Measurements from ENCODE around the gene KLHDC7A. TPM values are rescaled to one million over a fixed set of nuclear protein-coding genes. Genes with fewer than 3 reads are reported as not detected.
A peak's percentile ranks its signal among the peaks of the same experiment; 100 is the strongest.

Gene KLHDC7A
- not detected for total RNA-seq (2013)
- polyA plus RNA-seq (not detected), polyA minus RNA-seq (not detected in 2 replicates), total RNA-seq (0 to 0.35 (median 0) reads per million in 11 experiments)

DNA sequence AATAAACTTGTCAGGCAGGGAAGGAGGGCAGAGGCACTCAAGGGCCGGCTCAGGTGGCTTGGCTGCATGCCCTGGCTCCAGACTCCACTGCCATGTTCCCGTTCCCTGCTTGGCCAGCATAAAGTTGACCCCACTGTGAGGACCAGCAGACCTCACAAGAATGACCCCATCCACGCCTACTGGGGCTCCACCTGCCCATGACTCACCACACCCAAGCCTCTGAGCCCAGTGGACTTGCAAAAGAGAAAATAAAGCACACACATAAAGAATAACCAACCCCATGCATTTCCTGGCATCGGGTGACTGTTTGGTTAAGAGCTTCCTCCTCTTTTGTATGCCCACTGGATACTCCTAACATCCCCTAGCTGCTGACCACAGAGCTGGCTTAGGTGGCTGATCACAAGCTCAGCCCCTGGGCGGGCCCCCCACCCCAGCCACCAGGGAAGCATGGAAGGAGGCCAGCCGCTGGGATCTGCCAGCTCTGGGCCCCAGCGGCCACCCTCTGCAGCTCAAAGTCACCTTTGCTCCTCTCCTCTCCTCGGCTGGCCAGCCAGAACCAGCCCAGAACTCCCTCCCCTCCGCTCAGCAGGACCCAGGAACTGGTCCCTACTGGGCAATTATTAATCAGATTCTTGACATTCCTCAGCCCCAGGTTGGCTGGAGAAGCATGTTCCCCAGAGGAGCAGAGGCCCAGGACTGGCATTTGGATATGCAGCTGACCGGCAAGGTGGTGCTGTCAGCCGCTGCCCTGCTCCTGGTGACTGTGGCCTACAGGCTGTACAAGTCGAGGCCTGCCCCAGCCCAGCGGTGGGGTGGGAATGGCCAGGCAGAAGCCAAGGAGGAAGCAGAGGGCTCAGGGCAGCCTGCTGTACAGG is at the start of gene KLHDC7A:
Gene KLHDC7A (plus strand): TSS at position 616 of the 875 bp plus-strand sequence. CDS start 52 bp downstream, at position 668.
- TF ChIP-seq, protein P1, sequence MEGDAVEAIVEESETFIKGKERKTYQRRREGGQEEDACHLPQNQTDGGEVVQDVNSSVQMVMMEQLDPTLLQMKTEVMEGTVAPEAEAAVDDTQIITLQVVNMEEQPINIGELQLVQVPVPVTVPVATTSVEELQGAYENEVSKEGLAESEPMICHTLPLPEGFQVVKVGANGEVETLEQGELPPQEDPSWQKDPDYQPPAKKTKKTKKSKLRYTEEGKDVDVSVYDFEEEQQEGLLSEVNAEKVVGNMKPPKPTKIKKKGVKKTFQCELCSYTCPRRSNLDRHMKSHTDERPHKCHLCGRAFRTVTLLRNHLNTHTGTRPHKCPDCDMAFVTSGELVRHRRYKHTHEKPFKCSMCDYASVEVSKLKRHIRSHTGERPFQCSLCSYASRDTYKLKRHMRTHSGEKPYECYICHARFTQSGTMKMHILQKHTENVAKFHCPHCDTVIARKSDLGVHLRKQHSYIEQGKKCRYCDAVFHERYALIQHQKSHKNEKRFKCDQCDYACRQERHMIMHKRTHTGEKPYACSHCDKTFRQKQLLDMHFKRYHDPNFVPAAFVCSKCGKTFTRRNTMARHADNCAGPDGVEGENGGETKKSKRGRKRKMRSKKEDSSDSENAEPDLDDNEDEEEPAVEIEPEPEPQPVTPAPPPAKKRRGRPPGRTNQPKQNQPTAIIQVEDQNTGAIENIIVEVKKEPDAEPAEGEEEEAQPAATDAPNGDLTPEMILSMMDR (IDR thresholded peaks at IDR 0.05): no peak
- peaks cover 0 to 1% (median 1%) of the 10 kb centered on the region in 3 donors for H3K27me3 Mint-ChIP-seq (ENCODE audit: low read depth in 3 of 3)
- H3K4me3 ChIP-seq (replicated peaks in 1 of 3; ENCODE audit: low read depth in 2 of 3, low read length in 3 of 3): no peak within 1 kb of the TSS

DNA sequence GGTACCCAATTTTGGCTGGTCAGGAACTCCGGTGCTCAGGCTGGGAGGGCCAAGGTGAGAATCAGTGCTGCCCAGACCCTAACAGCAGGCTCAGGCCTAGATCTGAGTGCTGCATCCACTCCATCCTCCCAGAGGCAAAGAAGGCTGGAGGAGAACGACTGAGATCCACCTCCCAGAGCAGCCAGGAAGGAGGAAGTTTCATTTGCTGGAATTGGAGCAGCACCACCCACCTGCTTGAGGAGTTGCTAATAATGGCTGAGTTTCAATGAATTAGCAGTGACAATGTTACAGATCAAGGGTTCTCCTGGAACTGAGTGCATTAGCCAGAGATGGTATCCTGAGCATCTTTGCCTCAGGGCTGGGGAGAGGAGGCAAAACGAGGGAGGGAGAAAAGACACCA is 46.7 kb upstream of the KLHDC7A start:
- Histone ChIP-seq H3K27me3 (ENCODE audit: control insufficient read depth in 2 of 2, insufficient read depth in 2 of 2, low read length in 2 of 2) (peaks cover 0 to 2% of the 10 kb centered on the region in 2 donors), H3K4me1 (ENCODE audit: control insufficient read depth in 1 of 2, insufficient read depth in 2 of 2, low read length in 2 of 2) (no peaks in the 10 kb centered on the region), H3K9me3 (replicated peaks in 1 of 2; ENCODE audit: control insufficient read depth in 1 of 2, insufficient read depth in 1 of 2, low read length in 2 of 2) (peaks cover 5 to 13% of the 10 kb centered on the region in 2 donors), H3K27ac (ENCODE audit: low read depth in 1 of 2, low read length in 2 of 2) (no peak overlapping the region), H3K4me2 (replicated peaks; ENCODE audit: extremely low read depth, low read length, poor library complexity, severe bottlenecking) (no peak overlapping the region), H3K36me3 (replicated peaks in 1 of 2; ENCODE audit: control insufficient read depth in 1 of 2, insufficient read depth in 2 of 2, low read length in 2 of 2) (no peaks in the 10 kb centered on the region), H2AFZ (ENCODE audit: insufficient read depth, low read depth, low read length, poor library complexity, severe bottlenecking) (no peak overlapping the region), H3K79me2 (ENCODE audit: insufficient read depth, low read length) (no peaks in the 10 kb centered on the region), H3K9ac (ENCODE audit: insufficient read depth, low read length, poor library complexity, severe bottlenecking) (no peak overlapping the region), H3K4me3 (replicated peaks in 1 of 3; ENCODE audit: low read depth in 2 of 3, low read length in 3 of 3) (no peak overlapping the region), H4K20me1 (ENCODE audit: insufficient read depth, low read length) (no peaks in the 10 kb centered on the region)
- Mint-ChIP-seq H3K27ac (no peak overlapping the region), H3K27me3 (ENCODE audit: low read depth in 3 of 3) (peaks cover 2 to 10% (median 4%) of the 10 kb centered on the region in 3 donors), H3K4me3 (no peak overlapping the region), H3K4me1 (no peaks in the 10 kb centered on the region), H3K36me3 (no peaks in the 10 kb centered on the region), H3K9me3 (peaks cover 9 to 33% (median 19%) of the 10 kb centered on the region in 7 donors)
- TF ChIP-seq, protein P1 (IDR thresholded peaks at IDR 0.05): no peak
- 67% methylated on average over 2 of the region's 3 CpGs for WGBS (ENCODE audit: insufficient coverage)
- intact Hi-C loops (cut with micrococcal nuclease): no loop called here
- DNase-seq: no peak

More for the DNA sequence above, at the start of gene KLHDC7A:
- H3K4me1 Mint-ChIP-seq: no peaks in the 10 kb centered on the region
- H3K4me2 ChIP-seq (replicated peaks; ENCODE audit: extremely low read depth, low read length, poor library complexity, severe bottlenecking): no peak within 1 kb of the TSS
- no peaks in the 10 kb centered on the region for H4K20me1 ChIP-seq (ENCODE audit: insufficient read depth, low read length)
- H3K36me3 ChIP-seq (replicated peaks in 1 of 2; ENCODE audit: control insufficient read depth in 1 of 2, insufficient read depth in 2 of 2, low read length in 2 of 2): no peaks in the 10 kb centered on the region
- 59% methylated on average over 11 of the region's 13 CpGs for WGBS (ENCODE audit: insufficient coverage)
- H3K9ac ChIP-seq (ENCODE audit: insufficient read depth, low read length, poor library complexity, severe bottlenecking): no peak within 1 kb of the TSS
- no peaks in the 10 kb centered on the region for H3K79me2 ChIP-seq (ENCODE audit: insufficient read depth, low read length)
- peaks cover 0 to 4% of the 10 kb centered on the region in 2 donors for H3K27me3 ChIP-seq (ENCODE audit: control insufficient read depth in 2 of 2, insufficient read depth in 2 of 2, low read length in 2 of 2)
- no peak for DNase-seq
- no peak within 1 kb of the TSS for H2AFZ ChIP-seq (ENCODE audit: insufficient read depth, low read depth, low read length, poor library complexity, severe bottlenecking)
- H3K9me3 ChIP-seq (replicated peaks in 1 of 2; ENCODE audit: control insufficient read depth in 1 of 2, insufficient read depth in 1 of 2, low read length in 2 of 2): no peaks in the 10 kb centered on the region
- no peaks in the 10 kb centered on the region for H3K36me3 Mint-ChIP-seq
- H3K9me3 Mint-ChIP-seq: peaks cover 0 to 2% (median 0%) of the 10 kb centered on the region in 7 donors
- H3K4me3 Mint-ChIP-seq: peak within 1 kb of the TSS in 1 of 2 donors; percentile 35
- no peaks in the 10 kb centered on the region for H3K4me1 ChIP-seq (ENCODE audit: control insufficient read depth in 1 of 2, insufficient read depth in 2 of 2, low read length in 2 of 2)
- intact Hi-C loops (cut with micrococcal nuclease): no loop called here
- no peak within 1 kb of the TSS for H3K27ac Mint-ChIP-seq
- no peak within 1 kb of the TSS for H3K27ac ChIP-seq (ENCODE audit: low read depth in 1 of 2, low read length in 2 of 2)
